ENCODE measurements around the gene GPR108. TPM values are rescaled to one million over a fixed set of nuclear protein-coding genes. Genes with fewer than 3 reads are reported as not detected.

The GPR108 gene
- total RNA-seq, 1 donor from 2014 or later = 41.6 TPM

DNA sequence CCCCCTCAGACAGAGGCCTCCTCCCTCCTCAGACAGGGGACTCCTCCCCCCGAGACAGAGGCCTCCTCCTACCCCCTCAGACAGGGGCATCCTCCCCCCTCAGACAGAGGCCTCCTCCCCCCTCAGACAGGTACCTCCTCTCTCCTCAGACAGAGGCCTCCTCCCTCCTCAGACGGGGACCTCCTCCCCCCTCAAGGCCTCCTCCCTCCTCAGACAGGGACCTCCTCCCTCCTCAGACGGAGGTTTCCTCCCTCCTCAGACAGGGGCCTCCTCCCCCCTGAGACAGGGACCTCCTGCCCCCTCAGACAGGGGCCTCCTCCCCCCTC, 30.8 kb downstream of the GPR108 start:
- Mint-ChIP-seq H3K27me3 (ENCODE audit: low read depth, unreplicated experiment) (peaks cover 17% of the 10 kb centered on the region), H3K27ac (ENCODE audit: unreplicated experiment) (no peak overlapping the region)

DNA sequence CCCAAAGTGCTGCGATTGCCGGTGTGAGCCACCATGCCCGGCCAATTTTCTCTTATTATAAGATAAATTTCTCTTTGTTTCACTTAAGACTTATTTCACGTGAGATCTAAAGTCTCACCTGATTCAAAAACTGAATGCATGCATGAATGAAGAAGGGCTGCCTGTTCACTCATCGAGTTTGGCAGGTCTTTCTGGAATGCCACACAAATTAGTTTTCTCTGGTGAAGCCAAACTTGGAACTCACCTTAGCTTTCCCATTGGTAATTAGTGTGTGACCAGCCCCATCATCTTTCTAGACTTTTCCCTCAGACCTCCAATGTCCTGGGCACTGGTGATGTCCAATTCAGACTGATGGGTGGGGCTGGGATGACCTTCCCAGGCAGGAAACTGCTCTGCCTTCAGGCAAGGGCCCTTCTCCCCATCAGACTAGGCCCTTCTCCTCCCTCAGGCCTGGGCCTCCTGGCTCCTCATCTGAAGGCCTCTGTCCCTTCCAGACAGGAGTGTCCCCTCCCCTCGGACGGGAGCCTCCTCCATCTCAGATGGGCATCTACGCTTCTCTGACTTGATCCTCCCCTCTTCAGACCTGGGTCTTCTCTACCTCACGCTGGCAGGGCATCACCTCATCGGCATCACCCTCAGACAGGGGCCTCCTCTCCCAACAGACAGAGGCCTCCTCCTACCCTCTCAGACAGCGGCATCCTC, 31.3 kb downstream of the GPR108 start:
- no peaks in the 10 kb centered on the region for H4K20me1 ChIP-seq (ENCODE audit: insufficient read depth, low read length)
- FAIRE-seq (no peak), DNase-seq (ENCODE audit: low read depth) (no peak)
- no peak overlapping the region for H3K4me3 ChIP-seq (ENCODE audit: insufficient read depth, low read depth, low read length)
- H3K36me3 Mint-ChIP-seq (ENCODE audit: low read depth, unreplicated experiment) = no peaks in the 10 kb centered on the region
- H3K36me3 ChIP-seq (ENCODE audit: insufficient read depth, low read length) = no peaks in the 10 kb centered on the region
- TF ChIP-seq, protein P1, sequence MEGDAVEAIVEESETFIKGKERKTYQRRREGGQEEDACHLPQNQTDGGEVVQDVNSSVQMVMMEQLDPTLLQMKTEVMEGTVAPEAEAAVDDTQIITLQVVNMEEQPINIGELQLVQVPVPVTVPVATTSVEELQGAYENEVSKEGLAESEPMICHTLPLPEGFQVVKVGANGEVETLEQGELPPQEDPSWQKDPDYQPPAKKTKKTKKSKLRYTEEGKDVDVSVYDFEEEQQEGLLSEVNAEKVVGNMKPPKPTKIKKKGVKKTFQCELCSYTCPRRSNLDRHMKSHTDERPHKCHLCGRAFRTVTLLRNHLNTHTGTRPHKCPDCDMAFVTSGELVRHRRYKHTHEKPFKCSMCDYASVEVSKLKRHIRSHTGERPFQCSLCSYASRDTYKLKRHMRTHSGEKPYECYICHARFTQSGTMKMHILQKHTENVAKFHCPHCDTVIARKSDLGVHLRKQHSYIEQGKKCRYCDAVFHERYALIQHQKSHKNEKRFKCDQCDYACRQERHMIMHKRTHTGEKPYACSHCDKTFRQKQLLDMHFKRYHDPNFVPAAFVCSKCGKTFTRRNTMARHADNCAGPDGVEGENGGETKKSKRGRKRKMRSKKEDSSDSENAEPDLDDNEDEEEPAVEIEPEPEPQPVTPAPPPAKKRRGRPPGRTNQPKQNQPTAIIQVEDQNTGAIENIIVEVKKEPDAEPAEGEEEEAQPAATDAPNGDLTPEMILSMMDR (IDR thresholded peaks at IDR 0.05; ENCODE audit: insufficient read depth, low read depth, low read length) = no peak
- no peak for TF ChIP-seq EZH2 (IDR thresholded peaks at IDR 0.05; ENCODE audit: insufficient read depth, low read length)
- peaks cover 12% of the 10 kb centered on the region for H3K27me3 Mint-ChIP-seq (ENCODE audit: low read depth, unreplicated experiment)
- H3K4me1 Mint-ChIP-seq (ENCODE audit: low read depth, unreplicated experiment) = no peaks in the 10 kb centered on the region
- H3K4me1 ChIP-seq (ENCODE audit: insufficient read depth, low read length) = no peaks in the 10 kb centered on the region
- H3K27ac Mint-ChIP-seq (ENCODE audit: unreplicated experiment) = no peak overlapping the region
- no peaks in the 10 kb centered on the region for H3K9me3 ChIP-seq (ENCODE audit: insufficient read depth, low read depth, low read length)
- H3K4me2 ChIP-seq (ENCODE audit: low read length) = no peak overlapping the region
- no peak overlapping the region for H2AFZ ChIP-seq (ENCODE audit: low read depth, low read length)
- no peaks in the 10 kb centered on the region for H3K79me2 ChIP-seq (ENCODE audit: insufficient read depth, low read length)
- H3K4me3 Mint-ChIP-seq (ENCODE audit: unreplicated experiment) = no peak overlapping the region
- H3K27me3 ChIP-seq (ENCODE audit: insufficient read depth, low read length) = peaks cover 6% of the 10 kb centered on the region
- no peak overlapping the region for H3K27ac ChIP-seq (ENCODE audit: low read depth, low read length)
- H3K9ac ChIP-seq (ENCODE audit: low read length) = no peak overlapping the region
- H3K9me3 Mint-ChIP-seq (ENCODE audit: unreplicated experiment) = peaks cover 9% of the 10 kb centered on the region

More for the DNA sequence above, 30.8 kb downstream of the GPR108 start:
- peaks cover 6% of the 10 kb centered on the region for H3K27me3 ChIP-seq (ENCODE audit: insufficient read depth, low read length)
- no peak overlapping the region for H3K4me2 ChIP-seq (ENCODE audit: low read length)
- TF ChIP-seq EZH2 (IDR thresholded peaks at IDR 0.05; ENCODE audit: insufficient read depth, low read length) = no peak
- H3K4me3 ChIP-seq (ENCODE audit: insufficient read depth, low read depth, low read length) = no peak overlapping the region
- no peak for DNase-seq (ENCODE audit: low read depth)
- Mint-ChIP-seq H3K9me3 (ENCODE audit: unreplicated experiment) (peaks cover 6% of the 10 kb centered on the region), H3K4me3 (ENCODE audit: unreplicated experiment) (no peak overlapping the region), H3K36me3 (ENCODE audit: low read depth, unreplicated experiment) (no peaks in the 10 kb centered on the region), H3K4me1 (ENCODE audit: low read depth, unreplicated experiment) (no peaks in the 10 kb centered on the region)
- no peaks in the 10 kb centered on the region for H3K4me1 ChIP-seq (ENCODE audit: insufficient read depth, low read length)
- FAIRE-seq = no peak
- no peaks in the 10 kb centered on the region for H3K79me2 ChIP-seq (ENCODE audit: insufficient read depth, low read length)
- no peak overlapping the region for H2AFZ ChIP-seq (ENCODE audit: low read depth, low read length)
- H4K20me1 ChIP-seq (ENCODE audit: insufficient read depth, low read length) = no peaks in the 10 kb centered on the region
- H3K9me3 ChIP-seq (ENCODE audit: insufficient read depth, low read depth, low read length) = no peaks in the 10 kb centered on the region
- no peaks in the 10 kb centered on the region for H3K36me3 ChIP-seq (ENCODE audit: insufficient read depth, low read length)
- H3K9ac ChIP-seq (ENCODE audit: low read length) = no peak overlapping the region
- H3K27ac ChIP-seq (ENCODE audit: low read depth, low read length) = no peak overlapping the region

DNA sequence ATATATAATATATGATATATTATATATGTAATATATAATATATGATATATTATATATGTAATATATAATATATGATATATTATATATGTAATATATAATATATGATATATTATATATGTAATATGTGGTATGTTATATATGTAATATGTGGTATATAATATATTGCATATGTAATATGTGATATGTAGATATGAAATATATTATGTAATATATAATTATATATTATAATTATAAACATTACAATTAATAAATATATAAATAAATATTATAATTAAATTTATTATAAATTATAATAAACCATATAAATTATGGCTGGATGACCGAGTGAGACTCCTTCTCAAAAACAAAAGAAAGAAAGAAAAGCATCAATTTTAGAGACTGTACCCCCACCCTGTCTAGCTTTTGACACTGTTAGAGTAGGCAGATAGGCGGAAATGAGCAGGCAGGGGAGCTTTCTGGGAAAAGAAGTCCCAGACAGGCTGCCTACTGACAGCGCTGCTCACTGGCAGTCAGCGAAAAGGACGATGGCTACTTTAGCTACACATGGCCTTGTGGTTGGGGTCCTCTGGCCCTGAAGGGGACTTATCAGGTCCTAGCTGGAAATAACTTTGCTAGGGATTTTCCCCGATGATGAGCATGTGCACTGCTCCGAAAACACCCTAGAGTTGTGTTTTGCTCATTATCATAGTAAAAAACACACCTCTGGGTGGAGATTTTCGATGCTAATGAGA, 36.6 kb downstream of the GPR108 start:
- no peak for FAIRE-seq
- Histone ChIP-seq H3K9ac (ENCODE audit: low read length) (no peak overlapping the region), H3K79me2 (ENCODE audit: insufficient read depth, low read length) (no peaks in the 10 kb centered on the region), H3K27ac (ENCODE audit: low read depth, low read length) (no peak overlapping the region), H4K20me1 (ENCODE audit: insufficient read depth, low read length) (no peaks in the 10 kb centered on the region), H3K4me3 (ENCODE audit: insufficient read depth, low read depth, low read length) (no peak overlapping the region), H3K36me3 (ENCODE audit: insufficient read depth, low read length) (no peaks in the 10 kb centered on the region), H3K27me3 (ENCODE audit: insufficient read depth, low read length) (no peaks in the 10 kb centered on the region), H3K9me3 (ENCODE audit: insufficient read depth, low read depth, low read length) (no peaks in the 10 kb centered on the region), H3K4me1 (ENCODE audit: insufficient read depth, low read length) (no peaks in the 10 kb centered on the region), H3K4me2 (ENCODE audit: low read length) (no peak overlapping the region), H2AFZ (ENCODE audit: low read depth, low read length) (no peak overlapping the region)
- no peaks in the 10 kb centered on the region for H3K36me3 Mint-ChIP-seq (ENCODE audit: low read depth, unreplicated experiment)
- H3K27me3 Mint-ChIP-seq (ENCODE audit: low read depth, unreplicated experiment) = no peaks in the 10 kb centered on the region
- no peak for DNase-seq (ENCODE audit: low read depth)
- no peaks in the 10 kb centered on the region for H3K4me1 Mint-ChIP-seq (ENCODE audit: low read depth, unreplicated experiment)
- TF ChIP-seq, protein P1 (IDR thresholded peaks at IDR 0.05; ENCODE audit: insufficient read depth, low read depth, low read length) = no peak
- no peak for TF ChIP-seq EZH2 (IDR thresholded peaks at IDR 0.05; ENCODE audit: insufficient read depth, low read length)
- no peak overlapping the region for H3K27ac Mint-ChIP-seq (ENCODE audit: unreplicated experiment)
- H3K9me3 Mint-ChIP-seq (ENCODE audit: unreplicated experiment) = peaks cover 15% of the 10 kb centered on the region
- H3K4me3 Mint-ChIP-seq (ENCODE audit: unreplicated experiment) = no peak overlapping the region

Data from astrocyte (in vitro differentiated cells and primary cell).